GOT3 (cell line): Measurements from ENCODE around the gene CPVL.

ENCODE experiments used
- DNase-seq: peaks from one replicate; lab custom pipeline; 2025; ENCODE audit warnings: mixed read lengths; lab: John Stamatoyannopoulos, UW

CPVL gene

GRCh38 chr7:29146057-29146706, at the start of gene CPVL:
Gene CPVL, minus strand, starts transcription at chr7:29146537. Its CDS starts 25,476 bp downstream, at chr7:29121061.
- no peak for DNase-seq

- DNase-seq: no peak
These were observed 48.5 kb upstream of the CPVL start, which contains the start of gene CHN2 for GRCh38 chr7:29194594-29195427. Gene CHN2, plus strand, starts transcription at chr7:29194775.

GRCh38 chr7:29194206-29194593, 47.9 kb upstream of the CPVL start:
- DNase-seq: no peak

- no peak for DNase-seq
These were observed 47.2 kb upstream of the CPVL start for GRCh38 chr7:29193316-29194205.

GRCh38 chr7:29192811-29193210, 46.5 kb upstream of the CPVL start:
- DNase-seq: no peak

- DNase-seq: no peak
These were observed 46.0 kb upstream of the CPVL start for GRCh38 chr7:29192323-29192722.

GRCh38 chr7:29190349-29191045, 44.2 kb upstream of the CPVL start:
- DNase-seq: no peak

GRCh38 chr7:29189743-29190201, 43.4 kb upstream of the CPVL start:
- DNase-seq: no peak

GRCh38 chr7:29185613-29186012, 39.3 kb upstream of the CPVL start:
- DNase-seq: no peak

GRCh38 chr7:29184599-29184998, 38.3 kb upstream of the CPVL start:
- DNase-seq: no peak

GRCh38 chr7:29179115-29179514, 32.8 kb upstream of the CPVL start:
- no peak for DNase-seq

- DNase-seq: peak; percentile 9
These were observed 31.7 kb upstream of the CPVL start for GRCh38 chr7:29177963-29178600.

- no peak for DNase-seq
These were observed 27.1 kb upstream of the CPVL start for GRCh38 chr7:29173458-29173857.

GRCh38 chr7:29170781-29171180, 24.4 kb upstream of the CPVL start:
- no peak for DNase-seq

GRCh38 chr7:29167721-29168120, 21.4 kb upstream of the CPVL start:
- no peak for DNase-seq

- no peak for DNase-seq
These were observed 17.5 kb upstream of the CPVL start for GRCh38 chr7:29163854-29164253.

- no peak for DNase-seq
These were observed 16.2 kb upstream of the CPVL start for GRCh38 chr7:29162577-29162976.

GRCh38 chr7:29161231-29161630, 14.9 kb upstream of the CPVL start:
- DNase-seq: no peak

GRCh38 chr7:29160080-29160479, 13.7 kb upstream of the CPVL start:
- DNase-seq: no peak

- no peak for DNase-seq
These were observed 12.6 kb upstream of the CPVL start for GRCh38 chr7:29158795-29159423.
